HG02678 (cell line): ENCODE results near the gene FBXO45.
"Not testable (repeated sequence)": the region's sequence is repeated elsewhere in the genome, so short reads cannot be mapped to it uniquely, and the experiment has no call there.

Experiments used
- ATAC-seq: cut with Tn5 transposase; IDR thresholded peaks from one replicate; pipeline ENCODE4 v1.9.1; 2021; ENCODE audit warnings: mild to moderate bottlenecking, moderate library complexity; ENCODE audit not compliant: unreplicated experiment

Gene FBXO45, protein sequence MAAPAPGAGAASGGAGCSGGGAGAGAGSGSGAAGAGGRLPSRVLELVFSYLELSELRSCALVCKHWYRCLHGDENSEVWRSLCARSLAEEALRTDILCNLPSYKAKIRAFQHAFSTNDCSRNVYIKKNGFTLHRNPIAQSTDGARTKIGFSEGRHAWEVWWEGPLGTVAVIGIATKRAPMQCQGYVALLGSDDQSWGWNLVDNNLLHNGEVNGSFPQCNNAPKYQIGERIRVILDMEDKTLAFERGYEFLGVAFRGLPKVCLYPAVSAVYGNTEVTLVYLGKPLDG

DNA sequence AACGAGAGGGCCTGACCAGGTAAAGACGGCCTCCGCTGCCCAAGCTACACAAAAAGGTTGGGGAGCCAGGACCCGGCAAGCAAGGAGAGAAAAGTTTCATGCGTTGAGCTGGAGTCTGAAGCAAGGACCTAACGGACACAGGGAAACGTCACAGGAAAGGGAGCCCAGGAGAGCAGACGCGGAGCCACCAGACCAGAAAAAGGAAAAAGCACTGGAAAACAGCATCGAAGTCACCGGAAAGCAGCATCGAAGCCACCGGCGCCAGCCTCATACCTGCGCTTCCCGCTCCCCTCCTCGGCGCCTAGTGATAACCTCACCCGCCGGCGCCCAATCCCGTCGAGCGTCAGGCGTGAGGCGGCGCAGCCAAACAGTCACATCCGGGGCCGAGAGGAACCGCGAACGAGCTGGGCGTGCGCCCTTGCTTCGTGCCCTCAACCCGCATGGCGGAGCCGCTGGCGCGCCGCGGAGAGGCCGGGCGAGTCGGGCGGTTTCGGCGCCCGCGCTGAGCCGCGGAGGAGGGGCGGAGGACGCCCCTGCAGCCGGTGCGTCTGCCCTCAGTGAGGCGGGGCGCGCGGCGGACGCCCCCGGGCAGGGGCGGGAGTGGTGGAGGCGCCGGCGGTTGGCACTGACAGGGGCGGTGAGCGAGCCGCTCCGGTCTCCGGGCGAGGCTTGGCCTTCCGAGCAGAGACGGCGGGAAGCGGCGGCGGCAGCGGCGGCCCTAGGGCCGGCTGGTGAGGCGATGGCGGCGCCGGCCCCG lies at the start of gene FBXO45, which contains the start of gene WDR53:
FBXO45 (plus strand) TSS at position 415 of the 757 bp plus-strand sequence; CDS start at position 740, 325 bp downstream.
WDR53 (minus strand) TSS at position 309 of the 757 bp plus-strand sequence. CDS start 7,079 bp downstream, outside the sequence.
- peak; percentile 89 for ATAC-seq

DNA sequence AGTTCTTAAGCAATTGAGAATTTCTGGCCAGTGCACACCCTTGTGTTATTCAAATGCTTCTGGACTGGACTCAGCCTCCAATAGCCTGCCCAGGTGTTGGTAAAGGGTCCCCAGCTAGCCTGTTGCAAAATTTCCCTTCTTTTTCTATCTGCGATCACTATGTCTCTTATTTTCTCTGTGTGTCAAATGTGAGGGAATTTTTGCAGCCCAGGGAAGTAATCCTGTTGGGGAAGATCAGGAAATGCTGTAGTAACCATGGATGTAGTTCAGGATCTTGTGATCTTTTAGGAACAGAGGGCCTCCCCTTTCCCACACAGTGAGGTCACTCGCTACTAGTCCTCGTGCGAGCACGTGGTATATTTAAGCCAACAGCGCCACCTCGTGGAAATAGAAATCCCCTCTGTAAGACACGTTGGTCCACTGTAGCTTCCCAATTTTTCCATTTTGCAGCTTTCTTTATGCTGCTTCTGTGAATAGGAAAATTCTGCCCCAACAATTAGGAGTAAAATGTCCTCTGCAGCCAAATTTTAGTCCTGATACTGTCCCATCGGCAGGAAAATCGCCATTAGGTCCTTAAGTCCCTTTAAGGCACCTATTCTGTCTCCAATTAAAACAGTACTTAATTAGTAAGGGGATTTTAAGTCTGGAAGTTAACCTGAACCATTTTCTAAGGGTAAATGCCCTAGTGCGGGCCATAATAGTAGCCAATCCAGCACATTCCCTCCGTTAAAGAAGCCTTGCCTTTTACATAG lies 49.3 kb upstream of the FBXO45 start:
- no peak for ATAC-seq

DNA sequence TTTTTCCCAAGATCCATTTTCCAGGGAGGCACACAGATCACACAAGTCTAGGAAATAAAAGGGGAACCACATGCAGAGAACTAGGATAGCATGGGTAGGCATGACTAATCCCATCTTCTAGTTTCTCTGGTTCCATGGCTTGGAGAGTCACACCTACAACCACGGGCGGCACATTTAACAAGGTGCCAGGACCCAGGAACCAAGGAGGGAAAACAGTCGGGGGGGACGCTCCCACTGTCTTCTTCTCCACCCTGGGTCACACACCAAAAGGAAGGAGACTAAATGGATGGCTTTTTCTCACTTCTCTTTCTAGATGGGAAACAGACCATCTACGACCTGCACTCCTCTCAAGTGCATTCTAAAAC lies 48.8 kb upstream of the FBXO45 start:
- ATAC-seq, result no peak

DNA sequence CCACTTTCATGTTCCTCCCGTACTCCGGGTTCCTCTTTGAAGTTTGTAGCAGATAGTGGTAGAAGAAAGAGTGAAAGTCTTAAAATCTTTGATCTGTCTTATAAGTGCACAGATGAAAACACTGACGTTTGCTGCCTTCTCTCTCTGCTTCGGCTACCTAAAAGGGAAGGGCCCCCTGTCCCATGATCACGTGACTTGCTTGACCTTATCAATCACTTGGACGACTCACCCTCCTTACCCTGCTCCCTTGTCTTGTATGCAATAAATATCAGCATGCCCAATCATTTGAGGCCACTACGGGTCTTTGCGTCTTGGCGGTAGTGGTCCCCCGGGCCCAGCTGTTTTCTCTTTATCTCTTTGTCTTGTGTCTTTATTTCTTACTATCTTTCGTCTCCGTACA lies 47.2 kb upstream of the FBXO45 start:
- not testable (repeated sequence) for ATAC-seq

DNA sequence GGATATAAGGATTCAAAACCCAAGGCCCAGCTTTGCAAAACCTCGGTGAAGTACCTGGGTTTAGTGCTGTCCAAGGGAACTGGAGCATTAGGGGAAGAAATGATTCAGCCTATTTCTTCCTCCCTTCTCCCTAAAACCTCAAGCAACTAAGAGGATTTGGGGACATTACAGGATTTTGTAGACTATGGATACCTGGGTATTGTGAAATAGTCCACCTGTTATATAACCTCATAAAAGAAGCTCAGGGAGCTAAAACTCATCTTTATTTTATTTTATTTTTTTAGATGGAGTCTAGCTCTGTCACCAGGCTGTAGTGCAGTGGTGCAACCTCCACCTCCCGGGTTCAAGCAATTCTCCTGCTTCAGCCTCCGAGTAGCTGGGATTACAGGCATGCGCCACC lies 44.6 kb upstream of the FBXO45 start:
- ATAC-seq, result no peak

DNA sequence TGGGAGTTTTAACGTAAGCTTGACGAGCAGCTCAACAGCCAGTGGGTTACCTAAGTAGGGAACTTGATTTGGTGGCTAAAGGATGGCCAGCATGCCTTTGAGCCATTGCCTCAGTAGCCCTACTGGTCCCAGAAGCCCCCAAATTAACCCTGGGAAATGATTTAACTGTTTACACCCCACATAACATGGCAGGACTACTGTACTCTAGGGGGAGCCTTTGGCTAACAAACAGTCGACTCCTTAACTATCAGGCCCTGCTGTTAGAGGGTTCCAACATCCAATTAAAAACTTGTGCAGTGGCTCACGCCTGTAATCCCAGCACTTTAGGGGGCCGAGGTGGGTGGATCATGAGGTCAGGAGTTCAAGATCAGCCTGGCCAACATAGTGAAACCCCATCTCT lies 43.9 kb upstream of the FBXO45 start:
- ATAC-seq, result no peak

DNA sequence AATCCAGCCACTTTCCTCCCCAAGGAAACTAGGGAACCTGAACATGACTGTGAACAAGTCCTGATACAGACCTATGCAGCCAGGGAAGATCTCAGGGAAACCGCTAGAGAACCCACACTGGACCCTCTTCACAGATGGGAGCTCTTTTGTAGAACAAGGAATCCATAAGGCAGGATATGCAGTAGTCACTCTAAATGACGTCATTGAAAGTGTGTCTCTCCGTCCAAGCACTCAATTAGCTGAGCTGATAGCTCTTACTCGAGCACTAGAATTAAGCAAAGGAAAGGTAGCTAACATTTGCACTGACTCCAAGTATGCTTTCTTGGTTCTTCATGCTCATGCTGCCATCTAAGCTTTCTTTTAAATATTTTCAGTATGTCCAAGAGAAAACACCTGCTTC lies 43.3 kb upstream of the FBXO45 start:
- no peak for ATAC-seq

DNA sequence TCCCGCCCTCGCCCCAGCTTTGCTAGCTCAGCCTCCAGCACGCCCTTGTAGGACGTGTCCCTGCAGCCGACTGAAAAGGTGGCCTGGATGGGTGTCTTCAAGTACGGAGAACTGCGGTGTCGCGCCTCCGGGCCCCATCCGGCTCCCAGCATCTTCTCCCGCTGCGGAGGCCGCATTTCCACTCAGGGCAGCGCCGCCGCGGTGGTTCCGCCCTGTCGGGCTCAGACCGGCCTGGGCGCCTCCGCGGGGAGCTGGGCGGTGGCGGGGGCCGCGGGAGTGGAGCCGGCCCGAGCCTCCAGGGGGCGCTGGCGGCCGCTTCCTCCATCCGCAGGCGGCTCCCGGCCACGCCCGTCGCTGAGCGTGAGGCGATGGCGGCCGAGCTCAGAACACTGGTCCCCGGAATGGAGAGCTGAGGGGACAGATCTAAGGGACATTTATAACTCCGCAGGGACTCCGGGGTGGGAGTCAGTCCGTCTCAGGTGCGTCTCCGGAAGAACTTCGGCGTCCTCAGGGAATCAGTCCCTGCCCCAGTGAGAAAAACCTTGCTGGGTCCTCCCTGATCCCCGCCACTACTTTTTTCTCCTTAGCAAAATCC lies 39.7 kb upstream of the FBXO45 start:
- ATAC-seq, result peak; percentile 88

DNA sequence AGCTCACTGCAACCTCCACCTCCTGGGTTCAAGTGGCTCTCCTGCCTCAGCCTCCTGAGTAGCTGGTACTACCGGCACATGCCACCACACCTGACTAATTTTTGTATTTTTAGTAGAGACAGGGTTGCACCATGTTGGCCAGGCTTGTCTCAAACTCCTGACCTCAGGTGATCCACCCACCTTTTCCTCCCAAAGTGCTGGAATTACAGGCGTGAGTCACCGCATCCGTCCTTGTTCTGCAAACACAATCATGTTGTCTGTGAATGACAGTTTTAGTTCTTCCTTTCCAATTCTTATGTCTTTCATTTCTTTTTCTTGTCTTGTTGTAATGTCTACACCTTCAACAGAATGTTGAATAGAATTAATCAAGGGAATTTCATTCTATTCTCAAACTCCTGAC lies 37.0 kb upstream of the FBXO45 start:
- no peak for ATAC-seq

DNA sequence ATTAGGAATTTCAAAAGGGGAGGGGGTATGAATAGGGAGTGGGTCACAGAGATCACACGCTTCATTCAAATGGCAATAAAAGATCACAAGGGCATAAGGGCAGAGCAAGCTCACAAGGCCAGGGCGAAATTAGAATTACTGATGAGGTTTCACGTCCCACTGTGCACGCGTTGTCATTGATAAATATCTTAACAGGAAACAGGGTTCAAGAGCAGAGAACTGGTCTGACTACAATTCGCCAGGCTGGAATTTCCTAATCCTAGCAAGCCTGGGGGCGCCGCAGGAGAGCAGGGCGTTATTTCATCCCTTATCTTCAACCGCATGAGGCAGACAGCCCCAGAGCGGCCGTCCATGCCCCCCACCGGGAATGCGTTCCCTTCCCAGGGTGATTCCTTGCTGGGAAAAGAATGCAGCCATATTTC lies 35.2 kb upstream of the FBXO45 start:
- ATAC-seq, result no peak

DNA sequence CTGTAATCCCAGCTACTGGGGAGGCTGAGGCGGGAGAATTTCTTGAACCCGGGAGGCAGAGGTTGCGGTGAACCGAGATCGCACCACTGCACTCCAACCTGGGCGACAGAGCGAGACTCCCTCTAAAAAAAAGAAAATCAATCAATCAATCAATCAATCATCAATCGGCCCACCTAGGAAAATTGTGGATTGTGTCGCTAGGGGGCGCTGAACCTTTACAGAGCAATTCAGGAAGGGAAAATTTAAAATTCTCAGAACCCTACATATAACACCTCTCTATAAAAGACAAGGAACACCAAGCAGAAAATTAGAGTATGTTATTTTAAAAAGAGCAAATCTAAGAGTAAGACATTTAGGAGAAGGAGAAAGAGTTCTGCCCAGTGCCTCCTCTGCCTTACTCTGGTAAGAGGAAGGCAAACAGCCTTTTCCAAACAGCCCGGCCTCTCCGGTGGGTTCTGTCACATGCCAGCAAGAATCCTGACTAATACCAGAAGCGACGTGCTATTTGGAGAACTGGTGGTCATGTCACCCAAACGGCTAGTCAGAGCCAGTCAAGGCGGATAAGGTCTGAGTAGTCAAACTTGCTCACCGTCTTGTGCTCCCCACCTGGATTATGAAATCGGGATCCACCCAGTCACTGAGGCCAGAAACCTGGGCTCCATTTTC lies 31.0 kb upstream of the FBXO45 start:
- no peak for ATAC-seq

DNA sequence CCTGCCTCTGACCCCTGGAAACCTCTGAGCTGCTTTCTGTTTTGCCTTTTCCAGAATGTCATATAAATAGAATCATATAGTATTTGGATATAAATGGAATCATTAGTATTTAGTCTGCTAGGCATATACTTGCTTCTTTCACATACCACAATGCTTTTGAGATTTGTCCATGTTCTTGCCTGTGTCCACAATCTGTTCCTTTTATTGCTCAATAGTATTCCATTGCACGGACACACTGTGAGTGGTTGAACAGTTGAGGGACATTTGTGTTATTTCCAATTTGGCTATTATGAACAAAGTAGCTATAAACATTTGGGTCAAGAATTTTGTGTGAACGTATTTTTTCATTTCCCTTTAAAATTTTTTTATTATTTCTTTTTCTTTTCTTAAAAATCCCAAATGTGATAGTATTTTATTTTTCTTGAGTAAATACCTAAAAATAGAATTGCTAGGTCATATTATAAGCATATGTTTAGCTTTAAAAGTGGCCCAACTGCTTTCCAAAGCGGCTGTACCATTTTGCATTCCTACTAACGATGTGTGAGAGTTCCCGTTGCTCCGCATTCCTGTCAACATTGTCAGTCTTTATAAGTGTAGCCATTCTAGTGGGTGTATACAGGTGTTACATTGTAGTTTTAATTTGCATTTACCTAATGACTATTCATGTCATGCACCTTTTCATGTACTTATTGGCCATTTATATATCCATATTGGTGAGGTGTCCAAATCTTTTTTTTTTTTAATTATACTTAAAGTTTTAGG lies 26.6 kb upstream of the FBXO45 start:
- no peak for ATAC-seq

DNA sequence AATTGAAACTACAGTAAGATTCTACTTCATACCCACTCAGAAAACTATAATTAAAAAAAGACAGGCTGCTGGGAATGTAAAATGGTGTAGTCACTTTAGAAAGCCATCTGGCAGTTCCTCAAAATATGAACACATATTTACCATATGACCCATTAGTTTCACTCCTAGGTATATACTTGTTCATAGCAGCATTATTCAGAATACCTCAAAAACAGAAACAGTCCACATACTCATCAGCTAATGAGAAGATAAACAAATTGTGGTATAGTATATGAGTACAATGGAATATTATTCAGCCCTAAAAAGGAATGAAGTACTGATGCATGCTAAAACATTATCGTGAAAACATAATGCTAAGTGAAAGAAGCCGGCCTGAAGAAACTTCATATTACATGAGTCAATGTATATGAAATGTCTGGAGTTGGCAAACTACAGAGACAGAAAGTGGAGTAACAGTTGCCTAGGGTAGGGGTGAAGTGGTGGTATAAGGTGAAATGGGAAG lies 23.9 kb upstream of the FBXO45 start:
- ATAC-seq, result no peak

DNA sequence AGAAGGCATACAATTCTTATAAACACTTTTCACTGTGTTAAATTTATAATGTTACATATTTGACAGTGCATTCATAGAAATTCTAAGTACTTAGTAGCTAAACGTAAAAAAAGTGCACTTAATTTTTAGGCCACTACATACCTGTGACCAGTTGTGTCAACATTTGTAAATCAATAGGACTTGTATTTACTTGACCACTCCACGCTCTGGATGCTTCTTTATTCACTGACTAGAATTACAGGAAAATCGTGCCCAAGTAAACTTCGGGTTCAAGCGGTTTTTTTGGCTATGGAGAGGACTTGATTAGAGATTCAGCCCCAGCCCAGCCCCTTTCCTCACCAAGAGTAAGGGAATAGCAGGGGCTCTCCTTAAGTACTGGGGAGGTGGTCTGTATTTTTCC lies 21.9 kb upstream of the FBXO45 start:
- ATAC-seq, result no peak

DNA sequence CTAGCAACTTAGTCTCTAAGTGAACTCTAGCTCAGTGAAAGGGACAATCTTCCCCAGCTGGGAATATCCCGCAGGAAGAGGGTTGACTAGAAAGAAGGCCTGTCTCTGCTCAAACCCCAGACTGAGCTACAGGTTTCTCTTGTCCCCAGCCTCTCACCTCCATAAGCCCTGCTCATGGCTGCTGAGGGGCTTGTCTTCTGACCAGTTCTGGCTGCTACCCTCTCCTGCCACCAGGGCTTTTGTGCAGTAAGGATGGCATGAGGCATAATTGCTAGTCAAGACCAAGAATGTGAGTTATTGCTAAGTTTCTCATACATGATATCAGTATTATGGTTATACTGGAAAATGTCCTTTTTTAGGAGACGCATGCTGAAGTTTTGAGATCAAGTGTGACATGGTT lies 21.4 kb upstream of the FBXO45 start:
- no peak for ATAC-seq

DNA sequence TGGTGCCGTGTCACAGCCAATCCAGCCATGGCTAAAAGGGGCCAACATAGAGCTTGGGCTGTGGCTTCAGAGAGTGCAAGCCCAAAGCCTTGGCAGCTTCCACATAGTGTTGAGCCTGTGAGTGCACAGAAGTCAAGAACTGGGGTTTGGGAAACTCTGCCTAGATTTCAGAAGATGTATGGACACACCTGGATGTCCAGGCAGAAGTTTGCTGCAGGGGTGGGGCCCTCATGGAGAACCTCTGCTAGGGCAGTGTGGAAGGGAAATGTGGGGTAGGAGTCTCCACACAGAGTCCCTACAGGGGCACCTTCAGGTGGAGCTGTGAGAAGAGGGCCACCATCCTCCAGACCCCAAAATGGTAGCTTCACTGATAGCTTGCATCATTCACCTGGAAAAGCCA lies 19.1 kb upstream of the FBXO45 start:
- ATAC-seq, result not testable (repeated sequence)

DNA sequence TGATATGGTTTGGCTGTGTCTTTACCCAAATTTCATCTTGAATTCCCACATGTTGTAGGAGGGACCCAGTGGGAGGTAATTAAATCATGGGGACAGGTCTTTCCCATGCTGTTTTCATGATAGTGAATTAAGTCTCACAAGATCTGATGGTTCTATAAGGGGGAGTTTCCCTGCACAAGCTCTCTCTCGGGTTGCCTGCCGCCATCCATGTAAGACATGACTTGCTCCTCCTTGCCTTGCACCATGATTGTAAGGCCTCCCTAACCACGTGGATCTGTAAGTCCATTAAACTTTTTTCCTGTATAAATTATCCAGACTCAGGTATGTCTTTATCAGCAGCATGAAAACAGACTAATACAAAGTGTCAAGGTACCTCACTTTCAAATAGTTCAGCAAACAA lies 18.3 kb upstream of the FBXO45 start:
- not testable (repeated sequence) for ATAC-seq

DNA sequence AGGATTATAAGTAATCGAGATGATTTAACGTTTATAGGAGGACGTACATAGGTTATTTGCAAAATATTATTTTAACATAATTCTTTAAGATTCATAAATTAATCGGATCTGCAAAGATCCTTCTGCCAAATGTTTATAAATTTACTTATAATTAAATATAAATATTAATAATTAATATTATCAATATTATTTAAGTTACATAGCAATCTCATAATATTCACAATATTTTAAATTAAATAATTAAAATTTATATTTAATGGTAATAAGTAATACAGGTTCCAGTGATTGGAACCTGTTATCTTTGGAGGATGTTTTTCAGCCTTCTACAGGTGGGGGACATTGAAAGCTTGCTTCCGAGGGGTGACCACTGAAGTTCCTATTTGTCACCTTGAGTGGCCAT lies 16.2 kb upstream of the FBXO45 start:
- ATAC-seq, result no peak

DNA sequence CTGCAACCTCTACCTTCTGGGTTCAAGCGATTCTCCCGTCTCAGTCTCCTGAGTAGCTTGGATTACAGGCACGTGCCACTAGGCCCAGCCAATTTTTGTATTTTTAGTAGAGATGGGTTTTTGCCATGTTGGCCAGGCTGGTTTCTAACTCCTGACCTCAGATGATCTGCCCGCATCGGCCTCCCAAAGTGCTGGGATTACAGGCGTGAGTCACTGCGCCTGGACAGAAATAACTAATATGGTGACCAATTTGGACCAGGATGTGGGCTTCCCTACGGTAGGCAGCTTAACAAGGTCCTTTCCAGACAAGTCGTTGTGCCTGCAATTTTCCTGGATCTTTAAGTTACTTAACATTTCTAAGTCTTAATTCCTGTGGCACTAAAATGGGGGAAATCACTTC lies 14.9 kb upstream of the FBXO45 start:
- no peak for ATAC-seq

DNA sequence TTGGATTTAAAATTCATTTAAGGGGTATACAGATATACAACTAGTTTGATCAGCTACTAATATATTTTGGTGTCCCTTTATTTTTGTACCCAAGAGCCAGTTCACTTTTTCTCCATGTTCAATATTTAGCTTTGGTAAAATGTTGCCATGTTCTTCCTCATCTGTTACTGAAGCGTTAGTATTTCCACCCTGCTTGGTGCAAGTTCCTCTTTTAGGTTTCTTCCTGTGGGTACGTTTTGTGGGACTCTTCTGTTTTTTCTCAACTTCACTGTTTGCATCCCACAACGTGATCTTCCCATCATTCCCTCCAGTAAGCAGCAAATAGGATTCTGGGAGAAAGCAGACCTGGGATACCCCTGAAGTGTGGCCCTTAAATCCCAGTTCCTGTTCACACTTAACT lies 14.3 kb upstream of the FBXO45 start:
- no peak for ATAC-seq
